K562 (cell line): ENCODE data around the gene CUL9. TPM values are rescaled to one million over a fixed set of nuclear protein-coding genes. Genes with fewer than 3 reads are reported as not detected.

Source experiments
- ATAC-seq: fragments of 200-7000 bp; cut with Tn5 transposase; 3 replicates; pipeline ENCODE4 v1.9.1; 2020; ENCODE audit warnings: moderate library complexity
- BruUV-seq: library from RNA; stranded (reverse); fragments of 400-500 nt; replicated peaks from 2 replicates; lab custom pipeline; 2021; lab: Mats Ljungman, UMichigan
- CTCF ChIA-PET: fragments of 300-600 bp; formaldehyde crosslinking; extraction: SDS; loops from one replicate; lab custom pipeline; 2021; ENCODE audit warnings: low intra/inter-chr PET ratio; lab: Yijun Ruan, JAX
- POLR2A ChIA-PET: fragments of 300-600, 350-650 bp; sonication (Branson Sonifier 250); formaldehyde crosslinking; extraction: SDS; loops from one replicate; lab custom pipeline; 2021; ENCODE audit warnings: antibody characterized with exemption, inconsistent platforms; lab: Yijun Ruan, JAX
- DNase-seq, 4 experiments: peaks; one replicate each; pipeline versions ENCODE4 v3.0.0 to v3.0.0-alpha.2; 2011 to 2018; ENCODE audit warnings: low spot score in 3 of 4, mixed read lengths in 3 of 4; ENCODE audit errors: extremely low read depth in 1 of 4
- FAIRE-seq: peaks from 2 replicates; lab custom pipeline; 2011; peaks lifted over from hg19 to GRCh38; lab: Jason Lieb, UNC
- H2AFZ ChIP-seq: 2 replicates; pipeline ENCODE4 v1.6.0; 2011; ENCODE audit warnings: low read depth, low read length, control low read depth, inconsistent platforms
- H3K27ac ChIP-seq: fragments of 200-600 bp; 3 replicates; pipeline ENCODE4 v1.8.0; 2011; ENCODE audit warnings: low read depth, mild to moderate bottlenecking, control low read depth, inconsistent platforms, low read length, moderate library complexity, mixed read lengths; ENCODE audit errors: extremely low read depth
- H3K27me3 ChIP-seq, 2 experiments: fragments of 300-600 bp in 1 of 2; 2 replicates in 1 of 2; 3 replicates in 1 of 2; pipeline versions ENCODE4 v1.6.0 to v1.8.0; 2011; ENCODE audit warnings: inconsistent platforms in 2 of 2, low read length in 2 of 2, mild to moderate bottlenecking in 1 of 2, mixed read lengths in 1 of 2, moderate library complexity in 1 of 2; ENCODE audit not compliant: control insufficient read depth in 2 of 2, insufficient read depth in 2 of 2
- H3K36me3 ChIP-seq: fragments of 300-600 bp; 3 replicates; pipeline ENCODE4 v1.8.0; 2011; ENCODE audit warnings: mild to moderate bottlenecking, low read length, inconsistent platforms; ENCODE audit not compliant: control insufficient read depth, insufficient read depth
- H3K4me1 ChIP-seq, 2 experiments: fragments of 200-600 bp in 1 of 2; replicated peaks in 1 of 2; 2 replicates in 1 of 2; 3 replicates in 1 of 2; pipeline versions ENCODE4 v1.5.1 to v1.8.0; 2011; ENCODE audit warnings: inconsistent platforms in 2 of 2, low read length in 2 of 2, mild to moderate bottlenecking in 1 of 2, mixed read lengths in 1 of 2, moderate library complexity in 1 of 2; ENCODE audit not compliant: control insufficient read depth in 2 of 2, insufficient read depth in 2 of 2
- H3K4me2 ChIP-seq: 2 replicates; pipeline ENCODE4 v1.6.1; 2011; ENCODE audit warnings: low read length, control low read depth, inconsistent platforms, mixed read lengths; ENCODE audit not compliant: insufficient read depth
- H3K4me3 ChIP-seq: fragments of 200-600 bp; sonication (generic), shearing (Covaris generic); 2 replicates; pipeline ENCODE4 v1.5.1; 2016; ENCODE audit warnings: control low read depth, inconsistent platforms
- H3K79me2 ChIP-seq: fragments of 200-600 bp; 3 replicates; pipeline ENCODE4 v1.8.0; 2011; ENCODE audit warnings: low read length, inconsistent platforms; ENCODE audit not compliant: control insufficient read depth, insufficient read depth
- H3K9ac ChIP-seq, 2 experiments: 2 replicates each; pipeline versions ENCODE4 v1.6.0 to v1.6.1; 2011; ENCODE audit warnings: low read depth in 2 of 2, low read length in 2 of 2, control low read depth in 1 of 2, inconsistent platforms in 1 of 2, mild to moderate bottlenecking in 1 of 2, mixed read lengths in 1 of 2; ENCODE audit not compliant: insufficient read depth in 1 of 2
- H3K9me1 ChIP-seq: one replicate; pipeline ENCODE4 v1.6.0; 2011; ENCODE audit warnings: inconsistent platforms, mild to moderate bottlenecking, low read length, moderate library complexity; ENCODE audit not compliant: control insufficient read depth, insufficient read depth
- H3K9me3 ChIP-seq: replicated peaks from 2 replicates; pipeline ENCODE4 v1.5.1; 2011; ENCODE audit warnings: low read depth, low read length, inconsistent platforms; ENCODE audit not compliant: control insufficient read depth, insufficient read depth
- H4K20me1 ChIP-seq: replicated peaks from 2 replicates; pipeline ENCODE4 v1.6.1; 2011; ENCODE audit warnings: low read length, inconsistent platforms, mixed read lengths; ENCODE audit not compliant: control insufficient read depth, insufficient read depth
- BRD4 ChIP-seq: fragments of 200-600 bp; sonication (generic); IDR thresholded peaks from 2 replicates; pipeline ENCODE4 v1.6.1; 2017; ENCODE audit warnings: inconsistent platforms
- CEBPG ChIP-seq, 3 experiments: fragments of 200-800 bp in 1 of 3; sonication (Bioruptor generic) in 1 of 3; sonication (generic) in 1 of 3; formaldehyde crosslinking in 1 of 3; IDR thresholded peaks in 2 of 3; conservative IDR thresholded peaks in 1 of 3; 2 replicates each; pipeline versions ENCODE4 v1.6.1 to v1.8.0; 2016 to 2022; ENCODE audit warnings: missing compliant biosample characterization in 2 of 3, missing genetic modification characterization in 2 of 3, mild to moderate bottlenecking in 1 of 3, missing genetic modification reagents in 1 of 3
- ETV6 ChIP-seq, 3 experiments: fragments of 150-350 bp in 1 of 3; sonication (generic) in 1 of 3; formaldehyde crosslinking in 1 of 3; IDR thresholded peaks; 2 replicates each; pipeline versions ENCODE4 v1.6.1 to v1.8.0; 2014 to 2022; ENCODE audit warnings: borderline replicate concordance in 2 of 3, low read depth in 2 of 3, antibody characterized with exemption in 1 of 3, low read length in 1 of 3, mild to moderate bottlenecking in 1 of 3, missing genetic modification reagents in 1 of 3
- MYC ChIP-seq, 2 experiments: fragments of 250-450 bp in 1 of 2; sonication (Bioruptor Pico) in 1 of 2; IDR thresholded peaks; 2 replicates each; pipeline versions ENCODE4 v1.5.1 to v1.6.1; 2012 to 2021; ENCODE audit warnings: low read depth in 2 of 2, borderline replicate concordance in 1 of 2, improper control_type of control experiment in 1 of 2, low read length in 1 of 2, mild to moderate bottlenecking in 1 of 2, moderate library complexity in 1 of 2
- NFIX ChIP-seq: fragments of 250-450 bp; sonication (Bioruptor Pico); IDR thresholded peaks from 2 replicates; pipeline ENCODE4 v1.4.0; 2020; ENCODE audit warnings: low read depth, mild to moderate bottlenecking, moderate library complexity
- SLC30A9 ChIP-seq: fragments of 250-450 bp; sonication (Bioruptor Pico); IDR thresholded peaks from 2 replicates; pipeline ENCODE4 v1.8.0; 2022; ENCODE audit warnings: mild to moderate bottlenecking, moderate library complexity
- ZC3H4 ChIP-seq: sonication (generic); formaldehyde crosslinking; IDR thresholded peaks from 2 replicates; pipeline ENCODE4 v1.9.0; 2021; ENCODE audit warnings: missing genetic modification reagents, borderline replicate concordance
- WGBS: fragments of 100-300 bp; shearing (Covaris generic); methylation state at CpG from one replicate; pipeline ENCODE4 v1.1.6; 2016; ENCODE audit warnings: low coverage, mixed read lengths; ENCODE audit not compliant: insufficient coverage; ENCODE audit errors: missing lambda C conversion rate; 5-methylcytosine and 5-hydroxymethylcytosine counted together
- in situ Hi-C: fragments of 300-500 bp; cut with MboI; formaldehyde crosslinking; loops from 4 replicates; pipeline ENCODE4 v1.15.0; 2018; ENCODE audit warnings: inconsistent platforms, mixed read lengths
- intact Hi-C: fragments of 100-400 bp; cut with micrococcal nuclease; formaldehyde crosslinking; loops from 2 replicates; pipeline ENCODE4 v1.14.2; 2022
- polyA plus RNA-seq, 8 experiments: library from polyadenylated mRNA; depleted of rRNA in 4 of 8; stranded (reverse) in 5 of 8; unstranded in 3 of 8; fragments of >200 nt; fragmentation: Nextera tagmentation in 2 of 8; fragmentation: Illumina TruSeq in 1 of 8; extraction: Ambion mirVana in 2 of 8; extraction: Trizol in 1 of 8; gene quantifications; 2 replicates each; pipeline versions ENCODE4 v1.2.1 to v1.2.3, GENCODE V29; 2011 to 2014; ENCODE audit warnings: inconsistent platforms in 1 of 8, missing spikeins in 1 of 8
- total RNA-seq, 7 experiments: library from RNA; depleted of rRNA in 6 of 7; stranded (reverse); fragments of >200 nt in 6 of 7; fragmentation: Illumina TruSeq in 2 of 7; extraction: Trizol in 2 of 7; gene quantifications; 2 replicates each; pipeline versions ENCODE4 v1.2.1 to v1.2.3, GENCODE V29; 2011 to 2021; ENCODE audit warnings: low replicate concordance in 1 of 7
- TF ChIP-seq, protein P1 (sequence below): fragments of 200-800 bp; sonication (Bioruptor generic); IDR thresholded peaks from 2 replicates; pipeline ENCODE4 v1.6.1; 2016; ENCODE audit warnings: missing genetic modification characterization, missing compliant biosample characterization
- TF ChIP-seq, protein P2 (sequence below), 3 experiments: fragments of 200-800 bp in 1 of 3; fragments of 250-450 bp in 1 of 3; fragments of 450-650 bp in 1 of 3; sonication (Bioruptor Pico) in 1 of 3; sonication (Bioruptor generic) in 1 of 3; formaldehyde crosslinking in 1 of 3; IDR thresholded peaks; 2 replicates each; pipeline versions ENCODE4 v1.6.1 to v1.8.0; 2016 to 2022; ENCODE audit warnings: mild to moderate bottlenecking in 2 of 3, missing genetic modification characterization in 2 of 3, missing compliant biosample characterization in 1 of 3, moderate library complexity in 1 of 3

Gene CUL9
- total and polyA plus RNA-seq, 9 of the 15 experiments (the other 6 are each of a cell fraction or from before 2014, with no cell fraction given), result 0.50 to 20.7 (median 6.6) TPM

DNA sequence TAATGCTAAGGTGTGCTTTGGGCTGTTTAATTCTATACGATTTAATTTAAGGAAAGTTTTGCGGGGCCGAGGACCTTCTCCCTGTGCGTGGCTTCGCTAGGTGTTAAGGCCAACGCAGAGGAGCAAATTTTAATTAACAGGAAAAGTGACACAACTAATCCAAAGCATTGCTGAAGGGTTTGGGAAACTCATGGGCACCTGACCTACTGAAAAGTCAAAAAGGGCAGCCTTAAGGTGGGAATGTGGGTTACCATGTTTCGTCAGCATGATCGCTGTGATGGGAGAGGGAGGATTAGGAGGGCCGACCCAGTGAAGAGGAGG lies 415 bp upstream of the CUL9 start:
- POLR2A ChIA-PET, result interaction anchor here (0.6 to 4.0 kb wide), 10 partner anchors 9 to 255 kb away, joined by 3 to 40 read pairs (median 4); partner anchors contain the start of genes DNPH1 and SRF
- WGBS, result 24% methylated on average over 9 of the region's 9 CpGs
- H3K4me2 ChIP-seq, result peak overlapping the region; percentile 99
- H3K79me2 ChIP-seq, result peaks cover 24% of the 10 kb centered on the region; the same call in 2 of the 3 replicates
- peak overlapping the region; percentile 77 to 91 for H3K9ac ChIP-seq
- H3K27ac ChIP-seq, result peak overlapping the region; percentile 85
- intact Hi-C loops, result no loop called here
- no peaks in the 10 kb centered on the region for H3K9me1 ChIP-seq
- no peak for FAIRE-seq
- H3K36me3 ChIP-seq, result peaks cover 61% of the 10 kb centered on the region
- ATAC-seq, result peak; percentile 1; the same call in 2 of the 3 replicates
- H2AFZ ChIP-seq, result peak overlapping the region; percentile 89
- peak overlapping the region; percentile 68 for H3K4me3 ChIP-seq
- no peaks in the 10 kb centered on the region for H3K27me3 ChIP-seq
- peaks cover 37 to 51% of the 10 kb centered on the region in 2 experiments for H3K4me1 ChIP-seq
- no peak for DNase-seq
- CTCF ChIA-PET, result interaction anchor here (0.6 to 0.8 kb wide), 2 partner anchors 9 to 47 kb away, joined by 3 to 5 read pairs; no protein-coding TSS in a partner anchor
- no peaks in the 10 kb centered on the region for H4K20me1 ChIP-seq
- BruUV-seq, result TSS peak; percentile 94
- in situ Hi-C loops, result no loop called here
- H3K9me3 ChIP-seq, result no peaks in the 10 kb centered on the region
- TF ChIP-seq CEBPG (CRISPR knock-in tag; IDR thresholded peaks at IDR 0.05) (no peak), CEBPG (tag; conservative IDR thresholded peaks at IDR 0.05 in 1 of 2, IDR thresholded peaks at IDR 0.05 in 1 of 2) (peak in 1 of 2 experiments; percentile 24; a peak in 2 of 4 replicates), BRD4 (peak; percentile 57; the same call in 1 of the 2 replicates), NFIX (CRISPR knock-in tag) (no peak), SLC30A9 (CRISPR knock-in tag) (no peak), MYC (IDR thresholded peaks at IDR 0.05; ENCODE audit: low read depth, low read length) (no peak), MYC (CRISPR knock-in tag; IDR thresholded peaks at IDR 0.05; ENCODE audit: borderline replicate concordance, low read depth) (0 out of 2 replicates have a peak, but pooled peaks have one; percentile 48), ETV6 (IDR thresholded peaks at IDR 0.05; ENCODE audit: borderline replicate concordance in 1 of 2, low read depth in 2 of 2, low read length in 1 of 2) (no peak), ETV6 (CRISPR knock-in tag; IDR thresholded peaks at IDR 0.05; ENCODE audit: borderline replicate concordance) (no peak), ZC3H4 (CRISPR knock-in tag) (no peak; the same call in 1 of the 2 replicates)
- TF ChIP-seq, protein P1, sequence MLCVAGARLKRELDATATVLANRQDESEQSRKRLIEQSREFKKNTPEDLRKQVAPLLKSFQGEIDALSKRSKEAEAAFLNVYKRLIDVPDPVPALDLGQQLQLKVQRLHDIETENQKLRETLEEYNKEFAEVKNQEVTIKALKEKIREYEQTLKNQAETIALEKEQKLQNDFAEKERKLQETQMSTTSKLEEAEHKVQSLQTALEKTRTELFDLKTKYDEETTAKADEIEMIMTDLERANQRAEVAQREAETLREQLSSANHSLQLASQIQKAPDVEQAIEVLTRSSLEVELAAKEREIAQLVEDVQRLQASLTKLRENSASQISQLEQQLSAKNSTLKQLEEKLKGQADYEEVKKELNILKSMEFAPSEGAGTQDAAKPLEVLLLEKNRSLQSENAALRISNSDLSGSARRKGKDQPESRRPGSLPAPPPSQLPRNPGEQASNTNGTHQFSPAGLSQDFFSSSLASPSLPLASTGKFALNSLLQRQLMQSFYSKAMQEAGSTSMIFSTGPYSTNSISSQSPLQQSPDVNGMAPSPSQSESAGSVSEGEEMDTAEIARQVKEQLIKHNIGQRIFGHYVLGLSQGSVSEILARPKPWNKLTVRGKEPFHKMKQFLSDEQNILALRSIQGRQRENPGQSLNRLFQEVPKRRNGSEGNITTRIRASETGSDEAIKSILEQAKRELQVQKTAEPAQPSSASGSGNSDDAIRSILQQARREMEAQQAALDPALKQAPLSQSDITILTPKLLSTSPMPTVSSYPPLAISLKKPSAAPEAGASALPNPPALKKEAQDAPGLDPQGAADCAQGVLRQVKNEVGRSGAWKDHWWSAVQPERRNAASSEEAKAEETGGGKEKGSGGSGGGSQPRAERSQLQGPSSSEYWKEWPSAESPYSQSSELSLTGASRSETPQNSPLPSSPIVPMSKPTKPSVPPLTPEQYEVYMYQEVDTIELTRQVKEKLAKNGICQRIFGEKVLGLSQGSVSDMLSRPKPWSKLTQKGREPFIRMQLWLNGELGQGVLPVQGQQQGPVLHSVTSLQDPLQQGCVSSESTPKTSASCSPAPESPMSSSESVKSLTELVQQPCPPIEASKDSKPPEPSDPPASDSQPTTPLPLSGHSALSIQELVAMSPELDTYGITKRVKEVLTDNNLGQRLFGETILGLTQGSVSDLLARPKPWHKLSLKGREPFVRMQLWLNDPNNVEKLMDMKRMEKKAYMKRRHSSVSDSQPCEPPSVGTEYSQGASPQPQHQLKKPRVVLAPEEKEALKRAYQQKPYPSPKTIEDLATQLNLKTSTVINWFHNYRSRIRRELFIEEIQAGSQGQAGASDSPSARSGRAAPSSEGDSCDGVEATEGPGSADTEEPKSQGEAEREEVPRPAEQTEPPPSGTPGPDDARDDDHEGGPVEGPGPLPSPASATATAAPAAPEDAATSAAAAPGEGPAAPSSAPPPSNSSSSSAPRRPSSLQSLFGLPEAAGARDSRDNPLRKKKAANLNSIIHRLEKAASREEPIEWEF (CRISPR knock-in tag), result 0 out of 2 replicates have a peak, but pooled peaks have one; percentile 42
- TF ChIP-seq, protein P2, sequence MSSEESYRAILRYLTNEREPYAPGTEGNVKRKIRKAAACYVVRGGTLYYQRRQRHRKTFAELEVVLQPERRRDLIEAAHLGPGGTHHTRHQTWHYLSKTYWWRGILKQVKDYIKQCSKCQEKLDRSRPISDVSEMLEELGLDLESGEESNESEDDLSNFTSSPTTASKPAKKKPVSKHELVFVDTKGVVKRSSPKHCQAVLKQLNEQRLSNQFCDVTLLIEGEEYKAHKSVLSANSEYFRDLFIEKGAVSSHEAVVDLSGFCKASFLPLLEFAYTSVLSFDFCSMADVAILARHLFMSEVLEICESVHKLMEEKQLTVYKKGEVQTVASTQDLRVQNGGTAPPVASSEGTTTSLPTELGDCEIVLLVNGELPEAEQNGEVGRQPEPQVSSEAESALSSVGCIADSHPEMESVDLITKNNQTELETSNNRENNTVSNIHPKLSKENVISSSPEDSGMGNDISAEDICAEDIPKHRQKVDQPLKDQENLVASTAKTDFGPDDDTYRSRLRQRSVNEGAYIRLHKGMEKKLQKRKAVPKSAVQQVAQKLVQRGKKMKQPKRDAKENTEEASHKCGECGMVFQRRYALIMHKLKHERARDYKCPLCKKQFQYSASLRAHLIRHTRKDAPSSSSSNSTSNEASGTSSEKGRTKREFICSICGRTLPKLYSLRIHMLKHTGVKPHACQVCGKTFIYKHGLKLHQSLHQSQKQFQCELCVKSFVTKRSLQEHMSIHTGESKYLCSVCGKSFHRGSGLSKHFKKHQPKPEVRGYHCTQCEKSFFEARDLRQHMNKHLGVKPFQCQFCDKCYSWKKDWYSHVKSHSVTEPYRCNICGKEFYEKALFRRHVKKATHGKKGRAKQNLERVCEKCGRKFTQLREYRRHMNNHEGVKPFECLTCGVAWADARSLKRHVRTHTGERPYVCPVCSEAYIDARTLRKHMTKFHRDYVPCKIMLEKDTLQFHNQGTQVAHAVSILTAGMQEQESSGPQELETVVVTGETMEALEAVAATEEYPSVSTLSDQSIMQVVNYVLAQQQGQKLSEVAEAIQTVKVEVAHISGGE (CRISPR knock-in tag; IDR thresholded peaks at IDR 0.05), result no peak
